NCI-H2171 treated with DMSO at 0.1 percent for 48 hours (cell line): ENCODE measurements around the gene TAL2.
A peak's percentile ranks its signal among the peaks of the same experiment; 100 is the strongest.
"Not testable (repeated sequence)": the region's sequence is repeated elsewhere in the genome, so short reads cannot be mapped to it uniquely, and the experiment has no call there.

Source experiments
- DNase-seq: peaks from one replicate; lab custom pipeline; 2025; lab: John Stamatoyannopoulos, UW

TAL2 gene

GRCh38 chr9:105676351-105676923 lies 14.2 kb downstream of the TAL2 start:
- no peak for DNase-seq

GRCh38 chr9:105678163-105678562 lies 15.9 kb downstream of the TAL2 start:
- no peak for DNase-seq

GRCh38 chr9:105678781-105679180 lies 16.5 kb downstream of the TAL2 start:
- DNase-seq, result no peak

GRCh38 chr9:105679257-105680022 lies 17.2 kb downstream of the TAL2 start:
- DNase-seq, result no peak

GRCh38 chr9:105681313-105681712 lies 19.1 kb downstream of the TAL2 start:
- DNase-seq, result no peak

- no peak for DNase-seq
These were observed 19.5 kb downstream of the TAL2 start for GRCh38 chr9:105681724-105682123.

GRCh38 chr9:105683688-105684275 lies 21.5 kb downstream of the TAL2 start:
- DNase-seq, result no peak

GRCh38 chr9:105686936-105687335 lies 24.7 kb downstream of the TAL2 start:
- DNase-seq, result no peak

GRCh38 chr9:105690742-105691141 lies 28.5 kb downstream of the TAL2 start:
- DNase-seq, result no peak

- DNase-seq, result peak; percentile 43
These were observed 31.4 kb downstream of the TAL2 start for GRCh38 chr9:105693435-105694189.

- DNase-seq, result peak; percentile 67
These were observed 32.1 kb downstream of the TAL2 start, which contains the start of gene TMEM38B for GRCh38 chr9:105694190-105694847. Gene TMEM38B (plus strand): TSS chr9:105694541. CDS start chr9:105694661, 120 bp downstream.

GRCh38 chr9:105694848-105695581 lies 32.8 kb downstream of the TAL2 start:
- DNase-seq, result peak; percentile 66

- DNase-seq, result no peak
These were observed 34.0 kb downstream of the TAL2 start for GRCh38 chr9:105696219-105696793.

GRCh38 chr9:105697871-105698270 lies 35.6 kb downstream of the TAL2 start:
- no peak for DNase-seq

- no peak for DNase-seq
These were observed 36.2 kb downstream of the TAL2 start for GRCh38 chr9:105698348-105698870.

- DNase-seq, result no peak
These were observed 38.4 kb downstream of the TAL2 start for GRCh38 chr9:105700668-105701067.

- no peak for DNase-seq
These were observed 38.9 kb downstream of the TAL2 start for GRCh38 chr9:105701145-105701544.

- no peak for DNase-seq
These were observed 40.0 kb downstream of the TAL2 start for GRCh38 chr9:105702207-105702606.

GRCh38 chr9:105703638-105704037 lies 41.4 kb downstream of the TAL2 start:
- DNase-seq, result not testable (repeated sequence)

GRCh38 chr9:105706156-105706555 lies 43.9 kb downstream of the TAL2 start:
- DNase-seq, result no peak

GRCh38 chr9:105708405-105708804 lies 46.1 kb downstream of the TAL2 start:
- no peak for DNase-seq
